ENCODE results near the gene VWF.
"Not testable (repeated sequence)": the region's sequence is repeated elsewhere in the genome, so short reads cannot be mapped to it uniquely, and the experiment has no call there.

VWF gene

GRCh38 chr12:6036509-6036908, 88.0 kb downstream of the VWF start:
- no peak for DNase-seq (ENCODE audit: low read depth, low spot score)

GRCh38 chr12:6034596-6034995, 89.9 kb downstream of the VWF start:
- no peak for DNase-seq (ENCODE audit: low read depth, low spot score)

- DNase-seq (ENCODE audit: low read depth, low spot score): no peak
These were observed 90.9 kb downstream of the VWF start for GRCh38 chr12:6033546-6033945.

- DNase-seq (ENCODE audit: low read depth, low spot score): no peak
These were observed 91.7 kb downstream of the VWF start for GRCh38 chr12:6032726-6033125.

GRCh38 chr12:6031001-6031400, 93.5 kb downstream of the VWF start:
- DNase-seq (ENCODE audit: low read depth, low spot score): no peak

GRCh38 chr12:6030081-6030480, 94.4 kb downstream of the VWF start:
- DNase-seq (ENCODE audit: low read depth, low spot score): no peak

GRCh38 chr12:6029401-6029800, 95.1 kb downstream of the VWF start:
- DNase-seq (ENCODE audit: low read depth, low spot score): no peak

GRCh38 chr12:6026998-6027397, 97.5 kb downstream of the VWF start:
- no peak for DNase-seq (ENCODE audit: low read depth, low spot score)

GRCh38 chr12:6025703-6026298, 98.7 kb downstream of the VWF start:
- DNase-seq (ENCODE audit: low read depth, low spot score): not testable (repeated sequence)

GRCh38 chr12:6024066-6024465, 100.4 kb downstream of the VWF start:
- DNase-seq (ENCODE audit: low read depth, low spot score): not testable (repeated sequence)

GRCh38 chr12:6020930-6021329, 103.5 kb downstream of the VWF start:
- DNase-seq (ENCODE audit: low read depth, low spot score): peak; percentile 17

GRCh38 chr12:6020511-6020910, 104.0 kb downstream of the VWF start:
- DNase-seq (ENCODE audit: low read depth, low spot score): not testable (repeated sequence)

GRCh38 chr12:6019256-6019655, 105.2 kb downstream of the VWF start:
- not testable (repeated sequence) for DNase-seq (ENCODE audit: low read depth, low spot score)

- DNase-seq (ENCODE audit: low read depth, low spot score): no peak
These were observed 106.2 kb downstream of the VWF start for GRCh38 chr12:6018265-6018664.

GRCh38 chr12:6016756-6017155, 107.7 kb downstream of the VWF start:
- DNase-seq (ENCODE audit: low read depth, low spot score): no peak

- not testable (repeated sequence) for DNase-seq (ENCODE audit: low read depth, low spot score)
These were observed 108.5 kb downstream of the VWF start for GRCh38 chr12:6016004-6016403.

- DNase-seq (ENCODE audit: low read depth, low spot score): not testable (repeated sequence)
These were observed 109.2 kb downstream of the VWF start for GRCh38 chr12:6015271-6015670.

- not testable (repeated sequence) for DNase-seq (ENCODE audit: low read depth, low spot score)
These were observed 113.7 kb downstream of the VWF start for GRCh38 chr12:6010631-6011350.

- no peak for DNase-seq (ENCODE audit: low read depth, low spot score)
These were observed 127.2 kb downstream of the VWF start for GRCh38 chr12:5997260-5997659.

GRCh38 chr12:5996459-5996858, 128.0 kb downstream of the VWF start:
- DNase-seq (ENCODE audit: low read depth, low spot score): no peak

- no peak for DNase-seq (ENCODE audit: low read depth, low spot score)
These were observed 134.8 kb downstream of the VWF start for GRCh38 chr12:5989621-5990020.

GRCh38 chr12:5988659-5989116, 135.8 kb downstream of the VWF start:
- peak; percentile 32 for DNase-seq (ENCODE audit: low read depth, low spot score)

GRCh38 chr12:5988088-5988487, 136.4 kb downstream of the VWF start:
- no peak for DNase-seq (ENCODE audit: low read depth, low spot score)
